Cardiac muscle cell (in vitro differentiated cells and primary cell): Measurements from ENCODE around the gene FANCG. TPM values are rescaled to one million over a fixed set of nuclear protein-coding genes. Genes with fewer than 3 reads are reported as not detected.

Experiments used
- DNase-seq, 2 donors: peaks; one replicate each; pipeline versions ENCODE4 v3.0.0 to v3.0.0-alpha.2; 2010 to 2017; ENCODE audit warnings: low read depth in 1 of 2, low spot score in 1 of 2
- H3K27ac ChIP-seq: fragments of 200-600 bp; sonication (generic); 2 replicates; pipeline ENCODE4 v1.5.1; 2016
- H3K27me3 ChIP-seq: fragments of 200-600 bp; sonication (generic); 2 replicates; pipeline ENCODE4 v1.6.0; 2016; ENCODE audit warnings: control low read depth
- H3K36me3 ChIP-seq: fragments of 200-600 bp; sonication (generic); 2 replicates; pipeline ENCODE4 v1.5.1; 2016; ENCODE audit warnings: control low read depth
- H3K4me1 ChIP-seq: fragments of 200-600 bp; sonication (generic); 2 replicates; pipeline ENCODE4 v1.8.1; 2017; ENCODE audit warnings: low read depth, mild to moderate bottlenecking, mixed run types
- H3K4me3 ChIP-seq: fragments of 200-600 bp; sonication (generic); 2 replicates; pipeline ENCODE4 v1.5.1; 2016; ENCODE audit warnings: mild to moderate bottlenecking
- H3K9me3 ChIP-seq: fragments of 200-600 bp; sonication (generic); 2 replicates; pipeline ENCODE4 v1.5.1; 2017; ENCODE audit warnings: low read depth, mild to moderate bottlenecking, control low read depth
- CTCF ChIP-seq: IDR thresholded peaks from 2 replicates; pipeline ENCODE4 v1.5.1; 2012; ENCODE audit warnings: low read depth, mild to moderate bottlenecking, low read length
- polyA plus RNA-seq: library from polyadenylated mRNA; unstranded; fragments of >200 nt; fragmentation: Nextera tagmentation; extraction: Ambion mirVana; gene quantifications from 2 replicates; pipeline ENCODE4 v1.2.1, GENCODE V29; 2016
- total RNA-seq: library from RNA; depleted of rRNA; stranded (reverse); fragments of >200 nt; gene quantifications from 2 replicates; pipeline ENCODE4 v1.2.3, GENCODE V29; 2016

The FANCG gene
- total and polyA plus RNA-seq, 2 experiments from 2014 or later = 31.7 to 32.8 TPM

GRCh38 chr9:35044071-35044470, 35.7 kb downstream of the FANCG start:
- H3K4me1 ChIP-seq = no peaks in the 10 kb centered on the region
- H3K27me3 ChIP-seq = no peaks in the 10 kb centered on the region
- TF ChIP-seq CTCF = no peak
- peak in 1 of 2 donors; percentile 21 for DNase-seq
- no peak overlapping the region for H3K27ac ChIP-seq
- no peak overlapping the region for H3K4me3 ChIP-seq
- no peaks in the 10 kb centered on the region for H3K9me3 ChIP-seq
- peaks cover 17% of the 10 kb centered on the region for H3K36me3 ChIP-seq

- no peak for DNase-seq
Measured at GRCh38 chr9:35042891-35043545, 36.7 kb downstream of the FANCG start.

GRCh38 chr9:35042081-35042604, 37.6 kb downstream of the FANCG start:
- TF ChIP-seq CTCF = no peak
- no peak overlapping the region for H3K4me3 ChIP-seq
- no peaks in the 10 kb centered on the region for H3K27me3 ChIP-seq
- DNase-seq = peak in 1 of 2 donors; percentile 77
- H3K4me1 ChIP-seq = no peaks in the 10 kb centered on the region
- H3K36me3 ChIP-seq = peaks cover 8% of the 10 kb centered on the region
- no peak overlapping the region for H3K27ac ChIP-seq
- no peaks in the 10 kb centered on the region for H3K9me3 ChIP-seq

More at GRCh38 chr9:35042891-35043545, 36.7 kb downstream of the FANCG start:
- H3K27me3 ChIP-seq = no peaks in the 10 kb centered on the region
- no peak overlapping the region for H3K27ac ChIP-seq
- peaks cover 11% of the 10 kb centered on the region for H3K36me3 ChIP-seq
- no peaks in the 10 kb centered on the region for H3K9me3 ChIP-seq
- no peaks in the 10 kb centered on the region for H3K4me1 ChIP-seq
- no peak for TF ChIP-seq CTCF
- no peak overlapping the region for H3K4me3 ChIP-seq

DNA sequence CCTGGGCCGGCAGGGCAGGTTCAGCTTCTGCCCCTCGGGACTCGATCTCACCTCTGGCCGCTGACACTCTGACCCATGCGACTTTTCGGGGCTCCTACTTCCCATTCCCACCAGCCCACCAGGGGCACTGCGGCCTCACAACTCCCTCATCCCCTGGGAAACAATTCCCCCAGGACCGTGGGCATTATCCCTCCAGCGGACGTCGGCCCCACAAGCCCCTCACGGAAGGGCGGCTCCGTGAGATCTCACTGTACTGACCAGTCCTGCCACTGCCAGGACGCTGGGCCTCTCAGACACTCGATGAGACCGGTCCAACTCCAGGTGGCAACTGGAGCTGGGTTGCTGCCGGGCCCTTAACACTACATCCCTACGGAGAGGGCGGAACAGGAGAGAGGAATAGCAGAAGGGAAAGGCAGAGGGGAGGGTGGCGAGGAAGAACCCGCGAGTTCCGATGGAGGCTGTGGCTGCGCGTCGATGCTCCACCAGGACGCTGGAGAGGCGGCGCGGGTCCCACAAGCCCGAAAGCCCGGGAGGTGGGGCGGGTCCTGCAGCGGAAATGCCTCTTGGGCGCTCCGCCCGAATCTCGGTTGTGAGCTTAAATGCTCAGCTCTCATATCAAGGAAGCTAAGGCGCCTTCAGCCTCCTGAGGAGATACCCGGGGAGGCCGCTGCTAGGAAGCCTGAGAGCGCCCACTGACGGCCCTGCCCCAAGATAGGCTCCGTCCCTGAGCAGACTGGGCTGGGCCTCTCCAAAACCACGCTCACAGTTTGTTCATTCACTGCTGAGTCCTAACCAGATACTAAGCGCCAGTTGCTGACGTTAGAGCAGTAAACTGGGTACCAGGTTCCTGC, 43.7 kb downstream of the FANCG start:
- H3K36me3 ChIP-seq = peaks cover 4% of the 10 kb centered on the region
- peak; percentile 29 for TF ChIP-seq CTCF
- H3K4me3 ChIP-seq = no peak overlapping the region
- no peaks in the 10 kb centered on the region for H3K27me3 ChIP-seq
- H3K27ac ChIP-seq = no peak overlapping the region
- H3K9me3 ChIP-seq = no peaks in the 10 kb centered on the region
- no peaks in the 10 kb centered on the region for H3K4me1 ChIP-seq
- DNase-seq = peak in 1 of 2 donors; percentile 92

DNA sequence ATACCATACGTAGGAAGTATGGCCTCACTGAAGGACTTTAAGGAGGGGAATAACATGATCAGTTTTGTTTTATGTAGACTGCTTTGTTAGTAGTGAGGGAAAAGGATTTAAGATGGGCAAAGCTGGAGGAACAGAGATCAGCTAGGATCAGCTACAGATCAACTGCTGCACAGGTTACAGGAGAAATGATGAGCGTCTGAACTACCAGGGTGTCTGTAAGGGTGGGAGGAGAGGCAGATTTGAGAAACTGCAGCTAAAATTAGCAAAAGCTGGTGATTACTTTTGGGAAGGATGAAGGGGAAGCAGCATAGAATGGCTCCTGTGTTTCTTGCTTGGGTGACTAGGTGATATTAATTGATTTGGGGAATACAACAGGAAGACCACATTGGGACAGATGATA, 46.6 kb downstream of the FANCG start:
- Histone ChIP-seq H3K9me3 (no peaks in the 10 kb centered on the region), H3K27ac (no peak overlapping the region), H3K27me3 (no peaks in the 10 kb centered on the region), H3K4me3 (no peak overlapping the region), H3K36me3 (peaks cover 4% of the 10 kb centered on the region), H3K4me1 (no peaks in the 10 kb centered on the region)
- TF ChIP-seq CTCF = no peak
- DNase-seq = no peak
